SKM-1 (cell line): ENCODE data around the gene ZMYND19.
"Not testable (repeated sequence)": the region's sequence is repeated elsewhere in the genome, so short reads cannot be mapped to it uniquely, and the experiment has no call there.

Source experiments
- DNase-seq: peaks from one replicate; lab custom pipeline; 2025; ENCODE audit not compliant: unreplicated experiment; lab: John Stamatoyannopoulos, UW

The ZMYND19 gene

GRCh38 chr9:137589441-137590122, 730 bp downstream of the ZMYND19 start:
- no peak for DNase-seq

GRCh38 chr9:137588891-137589290, 1.4 kb downstream of the ZMYND19 start:
- no peak for DNase-seq

- no peak for DNase-seq
These were observed 2.0 kb downstream of the ZMYND19 start for GRCh38 chr9:137588311-137588710.

- DNase-seq = no peak
These were observed 3.5 kb downstream of the ZMYND19 start for GRCh38 chr9:137586854-137587253.

GRCh38 chr9:137583957-137584356, 6.4 kb downstream of the ZMYND19 start:
- no peak for DNase-seq

GRCh38 chr9:137583347-137583746, 7.0 kb downstream of the ZMYND19 start:
- no peak for DNase-seq

- DNase-seq = no peak
These were observed 7.9 kb downstream of the ZMYND19 start for GRCh38 chr9:137582286-137582860.

GRCh38 chr9:137581361-137582285, 8.7 kb downstream of the ZMYND19 start:
- DNase-seq = no peak

- no peak for DNase-seq
These were observed 9.4 kb downstream of the ZMYND19 start for GRCh38 chr9:137580954-137581322.

- DNase-seq = no peak
These were observed 9.9 kb downstream of the ZMYND19 start for GRCh38 chr9:137580209-137580953.

- DNase-seq = no peak
These were observed 11.1 kb downstream of the ZMYND19 start for GRCh38 chr9:137579259-137579604.

GRCh38 chr9:137578518-137579258, 11.6 kb downstream of the ZMYND19 start, which contains the start of gene DPH7:
DPH7 (minus strand) TSS chr9:137578925; CDS start chr9:137578777, 148 bp downstream.
- peak; percentile 79 for DNase-seq

GRCh38 chr9:137575716-137576411, 14.4 kb downstream of the ZMYND19 start:
- DNase-seq = no peak

GRCh38 chr9:137575364-137575715, 15.0 kb downstream of the ZMYND19 start:
- no peak for DNase-seq

- no peak for DNase-seq
These were observed 16.1 kb downstream of the ZMYND19 start for GRCh38 chr9:137574192-137574591.

GRCh38 chr9:137570566-137570965, 19.7 kb downstream of the ZMYND19 start:
- no peak for DNase-seq

- DNase-seq = no peak
These were observed 20.6 kb downstream of the ZMYND19 start for GRCh38 chr9:137569609-137570203.

GRCh38 chr9:137568445-137568844, 21.9 kb downstream of the ZMYND19 start:
- not testable (repeated sequence) for DNase-seq

GRCh38 chr9:137564817-137565411, 25.4 kb downstream of the ZMYND19 start:
- DNase-seq = no peak
